CD4-positive, alpha-beta T cell treated with Interleukin-6 for 4 hours (primary cell): ENCODE measurements around the gene LRRC57.
A peak's percentile ranks its signal among the peaks of the same experiment; 100 is the strongest.

Experiments
- DNase-seq: peaks from one replicate; pipeline ENCODE4 v3.0.0-alpha.2; 2020; ENCODE audit warnings: mixed read lengths

LRRC57 gene

GRCh38 chr15:42490671-42491538, 57.7 kb downstream of the LRRC57 start, which contains the start of gene ZNF106:
ZNF106 (minus strand) TSS chr15:42491141; CDS start chr15:42472289, 18,852 bp downstream.
- peak; percentile 88 for DNase-seq

DNA sequence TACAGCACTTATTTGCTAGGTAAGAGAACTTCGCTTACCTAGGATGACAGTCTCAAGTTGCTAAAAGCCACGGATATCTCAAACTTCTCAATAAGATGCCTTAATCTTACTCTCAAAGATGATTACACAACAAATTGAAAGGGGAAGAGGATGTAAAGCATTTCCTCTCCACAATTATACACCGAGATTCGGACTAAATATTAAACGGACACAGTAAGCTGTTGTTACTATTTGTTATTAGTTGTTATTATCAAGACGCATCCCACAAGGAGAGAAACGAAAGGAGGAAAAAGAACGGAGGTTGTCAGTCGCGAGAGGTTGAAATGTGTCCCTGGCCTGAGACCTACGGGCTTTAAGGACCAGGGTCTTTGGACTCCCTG, 58.3 kb downstream of the LRRC57 start:
- peak; percentile 2 for DNase-seq
